ENCODE results near the gene SNAI3.

Gene SNAI3

GRCh38 chr16:88686439-88687253 is at the start of gene SNAI3:
SNAI3 (minus strand) TSS chr16:88686507; CDS start chr16:88686406, 101 bp downstream.
- DNase-seq = peak; percentile 80

- no peak for DNase-seq
These were observed 49.8 kb upstream of the SNAI3 start for GRCh38 chr16:88736088-88736487.

GRCh38 chr16:88735616-88736015 is 49.3 kb upstream of the SNAI3 start:
- DNase-seq = no peak

GRCh38 chr16:88735121-88735520 is 48.8 kb upstream of the SNAI3 start:
- DNase-seq = no peak

GRCh38 chr16:88734361-88734728 is 48.0 kb upstream of the SNAI3 start:
- no peak for DNase-seq

GRCh38 chr16:88733630-88734360 is 47.5 kb upstream of the SNAI3 start:
- no peak for DNase-seq

GRCh38 chr16:88732961-88733294 is 46.6 kb upstream of the SNAI3 start:
- no peak for DNase-seq

- DNase-seq = no peak
These were observed 46.1 kb upstream of the SNAI3 start for GRCh38 chr16:88732172-88732960.

GRCh38 chr16:88731699-88732098 is 45.4 kb upstream of the SNAI3 start:
- DNase-seq = no peak

GRCh38 chr16:88730632-88731607 is 44.6 kb upstream of the SNAI3 start:
- no peak for DNase-seq

- DNase-seq = no peak
These were observed 41.6 kb upstream of the SNAI3 start for GRCh38 chr16:88727871-88728270.

GRCh38 chr16:88726981-88727380 is 40.7 kb upstream of the SNAI3 start:
- no peak for DNase-seq

- no peak for DNase-seq
These were observed 40.1 kb upstream of the SNAI3 start for GRCh38 chr16:88726408-88726749.

- DNase-seq = no peak
These were observed 39.5 kb upstream of the SNAI3 start for GRCh38 chr16:88725609-88726407.

- no peak for DNase-seq
These were observed 38.7 kb upstream of the SNAI3 start for GRCh38 chr16:88724855-88725555.

- DNase-seq = no peak
These were observed 37.6 kb upstream of the SNAI3 start for GRCh38 chr16:88723911-88724310.

GRCh38 chr16:88723507-88723887 is 37.2 kb upstream of the SNAI3 start:
- no peak for DNase-seq

- no peak for DNase-seq
These were observed 36.6 kb upstream of the SNAI3 start for GRCh38 chr16:88722784-88723506.

GRCh38 chr16:88721815-88722755 is 35.8 kb upstream of the SNAI3 start:
- no peak for DNase-seq
